GM12801 (cell line): ENCODE data around the gene HTRA3.

Experiments used
- CTCF ChIP-seq: IDR thresholded peaks from one replicate; pipeline ENCODE4 v1.5.1; 2011; ENCODE audit warnings: control low read depth; ENCODE audit not compliant: insufficient read length; ENCODE audit errors: extremely low read depth

The HTRA3 gene

GRCh38 chr4:8290701-8290970 lies 21.1 kb downstream of the HTRA3 start:
- no peak for TF ChIP-seq CTCF

- TF ChIP-seq CTCF, result no peak
These were observed 21.6 kb downstream of the HTRA3 start for GRCh38 chr4:8291036-8291682.

GRCh38 chr4:8291701-8292477 lies 22.3 kb downstream of the HTRA3 start:
- TF ChIP-seq CTCF, result no peak

GRCh38 chr4:8292478-8293107 lies 23.0 kb downstream of the HTRA3 start:
- TF ChIP-seq CTCF, result no peak

GRCh38 chr4:8293131-8293975 lies 23.8 kb downstream of the HTRA3 start:
- no peak for TF ChIP-seq CTCF

GRCh38 chr4:8294036-8294435 lies 24.5 kb downstream of the HTRA3 start:
- no peak for TF ChIP-seq CTCF

- no peak for TF ChIP-seq CTCF
These were observed 25.2 kb downstream of the HTRA3 start for GRCh38 chr4:8294775-8295174.
